BJ (cell line): ENCODE results near the gene COBL. TPM values are rescaled to one million over a fixed set of nuclear protein-coding genes. Genes with fewer than 3 reads are reported as not detected.

Experiments
- CTCF ChIA-PET: fragments of 350-600 bp; formaldehyde crosslinking; extraction: SDS; loops from one replicate; lab custom pipeline; 2021; ENCODE audit warnings: antibody characterized with exemption, inconsistent platforms; lab: Yijun Ruan, JAX
- POLR2A ChIA-PET: fragments of 300-600 bp; sonication (Branson Sonifier 250); formaldehyde crosslinking; extraction: SDS; loops from one replicate; lab custom pipeline; 2021; ENCODE audit warnings: antibody characterized with exemption; lab: Charles Lee
- DNase-seq: peaks from one replicate; pipeline ENCODE4 v3.0.0-alpha.2; 2011; ENCODE audit warnings: low read depth
- H3K27me3 ChIP-seq: 2 replicates; pipeline ENCODE4 v1.6.0; 2011; ENCODE audit warnings: low read length; ENCODE audit not compliant: control insufficient read depth, insufficient read depth
- H3K36me3 ChIP-seq: 2 replicates; pipeline ENCODE4 v1.5.1; 2011; ENCODE audit warnings: low read length; ENCODE audit not compliant: control insufficient read depth, insufficient read depth
- H3K4me3 ChIP-seq: 2 replicates; pipeline ENCODE4 v1.5.1; 2011; ENCODE audit warnings: low read depth, mild to moderate bottlenecking, control low read depth, low read length
- CTCF ChIP-seq: IDR thresholded peaks from 2 replicates; pipeline ENCODE4 v1.5.1; 2011; ENCODE audit warnings: low read depth, mild to moderate bottlenecking, control low read depth, inconsistent platforms, low read length, moderate library complexity; ENCODE audit not compliant: insufficient read depth
- polyA plus RNA-seq: library from polyadenylated mRNA; depleted of rRNA; stranded (reverse); fragments of >200 nt; gene quantifications from 2 replicates; pipeline ENCODE4 v1.2.3, GENCODE V29; 2011

COBL gene
- polyA plus RNA-seq, 1 experiment = not detected

- DNase-seq = no peak
- ChIA-PET CTCF (no interaction called here), POLR2A (no interaction called here)
- no peak for TF ChIP-seq CTCF
- Histone ChIP-seq H3K27me3 (no peaks in the 10 kb centered on the region), H3K36me3 (no peaks in the 10 kb centered on the region), H3K4me3 (no peak overlapping the region)
These were observed 80.9 kb downstream of the COBL start for GRCh38 chr7:51235593-51236313.

GRCh38 chr7:51234609-51235308 is 81.8 kb downstream of the COBL start:
- no peak for TF ChIP-seq CTCF
- H3K4me3 ChIP-seq = no peak overlapping the region
- DNase-seq = no peak
- ChIA-PET POLR2A (no interaction called here), CTCF (no interaction called here)
- no peaks in the 10 kb centered on the region for H3K27me3 ChIP-seq
- H3K36me3 ChIP-seq = no peaks in the 10 kb centered on the region

- no peak for TF ChIP-seq CTCF
- Histone ChIP-seq H3K27me3 (no peaks in the 10 kb centered on the region), H3K36me3 (no peaks in the 10 kb centered on the region), H3K4me3 (no peak overlapping the region)
- DNase-seq = no peak
- POLR2A ChIA-PET = no interaction called here
- CTCF ChIA-PET = no interaction called here
These were observed 82.5 kb downstream of the COBL start for GRCh38 chr7:51234139-51234538.

GRCh38 chr7:51233374-51233773 is 83.2 kb downstream of the COBL start:
- no peak for DNase-seq
- Histone ChIP-seq H3K4me3 (no peak overlapping the region), H3K27me3 (no peaks in the 10 kb centered on the region), H3K36me3 (no peaks in the 10 kb centered on the region)
- ChIA-PET CTCF (interaction anchor here (0.7 kb wide), 1 partner anchor 37 kb away, joined by 3 read pairs; no protein-coding TSS in a partner anchor), POLR2A (no interaction called here)
- no peak for TF ChIP-seq CTCF

GRCh38 chr7:51230723-51231122 is 85.9 kb downstream of the COBL start:
- Histone ChIP-seq H3K36me3 (no peaks in the 10 kb centered on the region), H3K27me3 (no peaks in the 10 kb centered on the region), H3K4me3 (no peak overlapping the region)
- TF ChIP-seq CTCF = no peak
- DNase-seq = no peak
- CTCF ChIA-PET = no interaction called here
- POLR2A ChIA-PET = no interaction called here
